Immature natural killer cell (primary cell): ENCODE measurements around the gene ZCWPW1. TPM values are rescaled to one million over a fixed set of nuclear protein-coding genes. Genes with fewer than 3 reads are reported as not detected.

Experiments
- DNase-seq, 3 donors: peaks; one replicate each; pipeline ENCODE4 v3.0.0; 2022; ENCODE audit warnings: mixed read lengths in 1 of 3
- H3K27ac Mint-ChIP-seq, 6 donors: one replicate each; pipeline ENCODE4 v1.8.0; 2020; ENCODE audit warnings: mixed read lengths in 6 of 6, mild to moderate bottlenecking in 5 of 6, inconsistent platforms in 4 of 6, moderate library complexity in 3 of 6
- H3K27me3 Mint-ChIP-seq, 3 donors: one replicate each; pipeline ENCODE4 v1.8.0; 2020 to 2021; ENCODE audit warnings: low read depth in 3 of 3, mild to moderate bottlenecking in 3 of 3, mixed read lengths in 3 of 3, moderate library complexity in 3 of 3, inconsistent platforms in 1 of 3
- H3K36me3 Mint-ChIP-seq, 3 donors: one replicate each; pipeline ENCODE4 v1.8.0; 2020; ENCODE audit warnings: mixed read lengths in 3 of 3, inconsistent platforms in 2 of 3, mild to moderate bottlenecking in 2 of 3
- H3K4me1 Mint-ChIP-seq, 2 donors: one replicate each; pipeline ENCODE4 v1.8.0; 2020; ENCODE audit warnings: inconsistent platforms in 2 of 2, mild to moderate bottlenecking in 2 of 2, mixed read lengths in 2 of 2, moderate library complexity in 1 of 2
- H3K4me3 Mint-ChIP-seq, 5 donors: one replicate each; pipeline ENCODE4 v1.8.0; 2020; ENCODE audit warnings: mild to moderate bottlenecking in 5 of 5, mixed read lengths in 5 of 5, inconsistent platforms in 3 of 5, moderate library complexity in 3 of 5
- H3K9me3 Mint-ChIP-seq, 6 donors: one replicate each; pipeline ENCODE4 v1.8.0; 2020; ENCODE audit warnings: mild to moderate bottlenecking in 6 of 6, mixed read lengths in 6 of 6, inconsistent platforms in 4 of 6, moderate library complexity in 3 of 6
- polyA plus RNA-seq, 3 donors: library from polyadenylated mRNA; unstranded; fragments of 300-500 nt; fragmentation: Illumina TruSeq; gene quantifications; one replicate each; pipeline ENCODE4 v1.2.3, GENCODE V29; 2021

The ZCWPW1 gene
- polyA plus RNA-seq, result 1 to 10 TPM; 4.1 to 5.9 (median 5.7) TPM

DNA sequence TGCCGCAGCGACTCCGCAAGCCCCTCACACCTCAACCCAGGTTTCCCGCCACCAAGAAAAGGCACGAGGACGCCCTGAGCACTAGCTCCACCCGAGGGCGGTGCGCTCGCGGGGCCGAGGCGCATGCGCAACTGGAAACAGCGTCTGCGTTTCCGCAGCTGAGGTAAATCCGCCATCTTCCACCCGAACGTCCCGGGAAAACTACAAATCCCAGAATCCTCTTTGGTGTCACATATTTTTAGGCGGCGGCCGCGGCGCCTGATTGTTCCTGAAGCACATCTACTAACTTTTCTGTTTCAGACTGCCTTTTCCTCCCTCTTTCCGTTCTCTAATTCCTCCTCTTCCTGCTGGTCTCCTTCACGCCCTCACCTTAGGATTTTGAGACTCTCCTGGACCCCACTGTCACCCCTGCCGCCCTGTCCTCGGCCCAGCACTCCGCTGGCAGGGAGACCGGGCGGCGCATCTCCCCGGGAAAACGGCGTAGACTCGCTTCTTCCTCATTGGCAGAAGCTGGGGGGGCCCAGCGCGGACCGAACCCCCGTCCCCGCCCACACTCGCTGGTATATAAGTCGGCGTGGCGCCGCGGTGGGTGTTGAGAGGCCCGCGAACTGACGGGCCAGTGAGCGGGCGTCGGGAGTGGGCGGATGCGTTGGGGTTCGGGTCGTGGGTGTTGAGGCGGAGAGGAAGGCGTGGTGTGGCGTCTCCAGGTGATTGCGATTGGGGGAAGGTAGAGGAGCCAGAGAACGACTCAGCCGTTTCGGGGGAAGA lies at the start of gene ZCWPW1:
ZCWPW1 (minus strand) TSS at position 505 of the 768 bp plus-strand sequence. CDS start 8,054 bp downstream, outside the sequence.
- Mint-ChIP-seq H3K4me3 (peak within 1 kb of the TSS; percentile 95 to 99 (median 96)), H3K9me3 (no peaks in the 10 kb centered on the region), H3K36me3 (peaks cover 0 to 4% (median 4%) of the 10 kb centered on the region in 3 donors), H3K27ac (peak within 1 kb of the TSS; percentile 98 to 100 (median 99)), H3K4me1 (peaks cover 60 to 64% of the 10 kb centered on the region in 2 donors), H3K27me3 (peaks cover 24 to 29% (median 25%) of the 10 kb centered on the region in 3 donors)
- peak; percentile 97 to 98 (median 98) for DNase-seq

DNA sequence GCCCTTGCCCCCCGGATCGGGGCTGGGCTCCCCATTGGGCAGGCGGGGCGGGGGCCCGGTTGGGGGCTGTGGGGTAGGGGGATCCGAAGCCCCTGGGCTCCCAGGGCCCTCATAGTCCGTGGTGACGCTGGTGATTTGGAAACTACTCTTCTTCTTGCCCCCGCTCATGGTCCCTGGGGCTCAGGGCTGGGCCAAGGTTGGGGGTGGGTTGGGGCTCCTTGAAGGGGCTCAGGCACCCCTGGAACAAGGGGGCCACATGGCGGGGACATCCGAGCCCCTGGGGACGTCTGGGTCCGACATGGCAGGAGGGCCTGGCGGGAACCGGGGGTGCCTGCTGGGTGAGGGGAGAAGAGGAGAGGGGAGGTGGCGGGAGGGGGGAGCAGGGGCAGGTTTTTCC lies 49.4 kb upstream of the ZCWPW1 start:
- peak overlapping the region; percentile 99 to 100 (median 100) for H3K4me3 Mint-ChIP-seq
- H3K27ac Mint-ChIP-seq, result peak overlapping the region; percentile 89 to 99 (median 96)
- peaks cover 0 to 8% (median 8%) of the 10 kb centered on the region in 3 donors for H3K36me3 Mint-ChIP-seq
- H3K4me1 Mint-ChIP-seq, result peaks cover 49 to 50% of the 10 kb centered on the region in 2 donors
- DNase-seq, result no peak
- peaks cover 0 to 2% (median 0%) of the 10 kb centered on the region in 6 donors for H3K9me3 Mint-ChIP-seq
- peaks cover 14 to 31% (median 21%) of the 10 kb centered on the region in 3 donors for H3K27me3 Mint-ChIP-seq

DNA sequence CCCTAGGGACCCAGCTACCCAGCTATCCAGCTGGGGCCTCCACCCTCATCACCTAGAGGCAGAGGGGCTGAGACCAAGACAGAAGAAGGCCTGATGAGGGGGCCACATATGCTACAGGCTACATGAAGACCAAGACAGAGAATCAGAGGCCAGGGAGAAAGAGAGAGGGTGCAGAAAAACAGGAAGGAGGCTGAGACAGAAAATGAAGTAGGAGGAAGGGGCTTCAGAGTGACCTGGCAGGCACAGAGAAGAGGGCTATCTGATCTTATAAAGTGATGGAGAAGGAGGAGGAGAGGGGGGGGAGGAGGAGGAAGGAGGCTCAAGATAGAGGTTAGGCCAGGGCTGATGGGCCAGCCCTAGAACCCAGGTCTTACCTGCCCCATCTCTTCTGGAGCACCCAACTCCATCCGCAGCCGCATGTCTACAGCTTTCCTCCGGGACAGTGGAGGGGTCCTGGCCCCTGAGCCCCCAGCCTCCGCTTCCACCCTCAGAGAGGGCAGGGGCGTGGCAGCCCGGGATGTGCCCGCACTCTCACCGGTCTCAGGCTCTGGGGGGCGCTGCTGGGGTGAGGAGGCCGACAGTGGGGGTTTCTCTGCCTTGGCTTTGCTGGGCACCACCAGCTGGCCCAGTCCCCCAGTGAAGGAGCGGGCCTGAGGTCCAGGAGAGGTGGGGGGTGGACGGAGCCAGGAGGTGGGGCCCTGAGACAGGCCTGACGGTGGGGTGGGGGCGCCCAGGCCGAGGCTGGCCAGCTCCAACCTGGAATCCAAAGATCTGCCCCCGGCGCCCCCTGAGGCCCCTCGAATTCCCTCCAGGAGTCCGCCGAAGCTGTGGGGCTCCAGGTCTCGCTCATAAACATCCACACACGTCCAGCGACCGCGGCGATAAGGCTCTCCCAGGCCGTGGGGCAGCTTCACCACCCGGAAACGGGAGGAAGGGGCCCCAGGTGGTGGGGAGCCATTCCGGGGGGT lies 48.7 kb upstream of the ZCWPW1 start:
- peaks cover 14 to 29% (median 21%) of the 10 kb centered on the region in 3 donors for H3K27me3 Mint-ChIP-seq
- peaks cover 0 to 8% (median 8%) of the 10 kb centered on the region in 3 donors for H3K36me3 Mint-ChIP-seq
- H3K4me3 Mint-ChIP-seq, result peak overlapping the region; percentile 80 to 100 (median 97)
- peak overlapping the region; percentile 70 to 99 (median 91) for H3K27ac Mint-ChIP-seq
- peak in 1 of 3 donors; percentile 32 for DNase-seq
- H3K4me1 Mint-ChIP-seq, result peaks cover 44 to 46% of the 10 kb centered on the region in 2 donors
- H3K9me3 Mint-ChIP-seq, result peaks cover 0 to 2% (median 0%) of the 10 kb centered on the region in 6 donors

DNA sequence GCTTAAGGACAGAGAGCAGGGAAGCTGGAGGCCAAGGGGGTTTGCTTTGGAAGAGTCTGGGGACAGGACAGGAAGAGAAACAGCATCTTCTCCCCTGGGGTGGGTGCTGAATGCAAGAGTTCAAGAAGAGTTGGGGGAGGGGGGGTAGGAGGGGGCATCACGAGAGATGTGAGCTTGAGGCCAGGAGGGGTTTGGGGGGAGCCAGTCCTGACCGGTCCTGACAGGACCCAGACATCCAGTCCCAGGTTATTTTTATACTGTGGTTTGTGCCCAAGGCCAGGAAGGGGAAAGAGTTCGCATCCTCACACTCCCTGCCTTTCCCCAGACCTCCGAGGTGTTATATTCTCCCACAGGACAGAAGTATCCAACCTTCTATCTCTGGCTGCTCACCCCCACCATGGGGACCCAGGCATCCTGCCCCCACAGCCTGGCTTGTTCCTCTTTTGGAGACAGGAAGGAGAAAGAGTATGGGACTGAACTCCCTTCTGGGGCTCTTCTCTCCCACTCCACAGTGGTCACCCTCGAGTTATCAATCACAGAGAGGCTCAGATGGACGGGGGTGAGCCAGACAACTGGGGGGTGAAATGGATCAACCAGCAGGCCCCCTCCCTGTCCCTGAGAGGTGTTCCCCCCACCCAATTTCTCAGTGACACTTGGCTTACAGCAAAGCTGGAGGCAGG lies 47.7 kb upstream of the ZCWPW1 start:
- Mint-ChIP-seq H3K36me3 (peaks cover 0 to 8% (median 8%) of the 10 kb centered on the region in 3 donors), H3K4me1 (peaks cover 43 to 44% of the 10 kb centered on the region in 2 donors), H3K27me3 (peaks cover 14 to 29% (median 21%) of the 10 kb centered on the region in 3 donors), H3K9me3 (peaks cover 0 to 2% (median 0%) of the 10 kb centered on the region in 6 donors), H3K27ac (peak overlapping the region; percentile 76 to 99 (median 91)), H3K4me3 (peak overlapping the region; percentile 80 to 100 (median 97))
- DNase-seq, result no peak

DNA sequence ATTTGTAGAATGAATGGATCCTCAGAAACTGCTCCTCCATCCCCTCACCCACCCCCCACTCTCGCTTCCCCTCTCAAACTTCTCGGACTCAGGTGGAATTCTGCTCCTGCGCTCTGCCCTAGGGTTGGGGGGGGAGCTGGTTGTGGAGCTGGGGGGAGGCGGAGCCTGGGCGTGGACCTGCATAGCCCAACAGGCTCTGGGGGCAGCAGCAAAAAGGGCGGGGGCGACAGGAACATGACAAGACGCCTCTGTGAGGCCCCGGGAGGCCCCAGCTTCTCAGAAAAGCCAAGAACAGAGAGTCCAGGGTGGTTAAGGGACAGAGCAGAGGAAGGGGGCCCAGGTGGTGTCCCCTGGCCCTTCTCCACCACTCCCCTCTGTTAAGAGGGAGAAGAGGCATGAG lies 47.0 kb upstream of the ZCWPW1 start:
- peak overlapping the region in 5 of 6 donors; percentile 76 to 86 (median 85) for H3K27ac Mint-ChIP-seq
- H3K36me3 Mint-ChIP-seq, result peaks cover 0 to 8% (median 8%) of the 10 kb centered on the region in 3 donors
- H3K9me3 Mint-ChIP-seq, result peaks cover 0 to 2% (median 0%) of the 10 kb centered on the region in 6 donors
- peak overlapping the region; percentile 80 to 100 (median 97) for H3K4me3 Mint-ChIP-seq
- H3K27me3 Mint-ChIP-seq, result peaks cover 14 to 29% (median 21%) of the 10 kb centered on the region in 3 donors
- H3K4me1 Mint-ChIP-seq, result peaks cover 43 to 44% of the 10 kb centered on the region in 2 donors
- DNase-seq, result no peak

GRCh38 chr7:100472854-100473499 lies 44.5 kb upstream of the ZCWPW1 start:
- no peak for DNase-seq
- H3K36me3 Mint-ChIP-seq, result peaks cover 0 to 4% (median 4%) of the 10 kb centered on the region in 3 donors

DNA sequence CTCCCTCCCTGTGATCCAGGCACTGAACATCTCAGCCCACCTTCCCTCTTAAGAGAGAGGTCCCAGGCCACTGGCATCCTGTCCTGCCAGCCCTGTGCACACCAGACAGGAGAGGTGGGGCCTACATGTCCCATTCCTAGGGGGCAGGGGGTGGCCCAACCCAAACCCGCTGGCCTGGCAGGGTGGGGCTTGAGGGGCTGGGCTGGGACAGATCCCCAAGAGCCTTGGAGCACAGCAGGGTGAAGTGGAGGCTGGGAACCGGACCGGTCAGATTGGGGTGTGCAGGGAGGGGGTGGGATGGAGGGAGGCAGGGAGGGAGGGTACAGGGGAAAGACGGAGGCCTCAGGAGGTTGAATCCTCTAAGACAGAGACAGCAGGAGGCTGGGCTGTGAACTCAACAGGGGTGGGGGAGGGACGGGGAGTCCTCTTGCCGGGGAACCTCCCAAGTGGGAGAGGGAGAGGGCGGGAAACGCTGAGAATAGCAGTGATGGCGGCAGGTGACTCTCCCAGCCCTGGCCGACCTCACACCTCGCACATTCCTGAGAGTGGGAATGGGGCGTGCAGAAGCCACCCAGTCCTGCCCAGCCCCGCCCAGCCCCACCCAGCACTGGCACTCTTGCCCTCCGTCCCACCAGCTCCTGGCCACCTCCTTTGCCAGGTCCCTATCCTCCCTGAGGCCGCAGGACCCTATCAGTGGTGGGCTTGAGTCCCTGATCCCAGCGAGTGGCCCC lies 43.8 kb upstream of the ZCWPW1 start:
- Mint-ChIP-seq H3K27ac (peak overlapping the region in 3 of 6 donors; percentile 35 to 75 (median 45)), H3K9me3 (peaks cover 0 to 2% (median 0%) of the 10 kb centered on the region in 6 donors), H3K36me3 (peaks cover 0 to 4% (median 4%) of the 10 kb centered on the region in 3 donors), H3K4me3 (no peak overlapping the region), H3K27me3 (peaks cover 4 to 11% (median 9%) of the 10 kb centered on the region in 3 donors), H3K4me1 (peaks cover 39 to 41% of the 10 kb centered on the region in 2 donors)
- DNase-seq, result no peak

More at GRCh38 chr7:100472854-100473499, 44.5 kb upstream of the ZCWPW1 start:
- peak overlapping the region in 4 of 6 donors; percentile 35 to 72 (median 60) for H3K27ac Mint-ChIP-seq
- H3K9me3 Mint-ChIP-seq, result peaks cover 0 to 2% (median 0%) of the 10 kb centered on the region in 6 donors
- H3K4me3 Mint-ChIP-seq, result no peak overlapping the region
- peaks cover 6 to 15% (median 12%) of the 10 kb centered on the region in 3 donors for H3K27me3 Mint-ChIP-seq
- H3K4me1 Mint-ChIP-seq, result peaks cover 39 to 42% of the 10 kb centered on the region in 2 donors

DNA sequence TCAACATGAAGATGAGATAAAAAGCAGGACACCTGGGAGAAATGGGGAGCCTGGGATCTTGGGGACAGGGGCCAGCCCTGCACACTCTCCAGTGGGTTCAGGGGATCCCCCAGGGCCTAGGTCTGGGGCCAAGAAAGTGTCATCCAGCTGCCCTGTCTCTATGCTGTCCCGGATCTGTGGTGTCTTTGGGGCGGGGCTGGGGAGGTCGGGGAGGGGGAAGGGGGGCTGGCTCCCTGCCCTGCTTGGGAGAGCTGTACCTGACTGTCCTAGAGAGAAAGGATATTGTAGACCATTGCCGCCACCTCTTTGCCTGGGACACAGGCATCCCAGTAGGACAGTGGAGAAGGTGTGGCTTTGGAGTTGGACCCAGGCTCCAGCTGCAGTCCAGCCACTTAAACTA lies 42.5 kb upstream of the ZCWPW1 start:
- peaks cover 0 to 2% (median 0%) of the 10 kb centered on the region in 6 donors for H3K9me3 Mint-ChIP-seq
- peak overlapping the region in 3 of 6 donors; percentile 37 to 59 (median 51) for H3K27ac Mint-ChIP-seq
- no peaks in the 10 kb centered on the region for H3K36me3 Mint-ChIP-seq
- H3K27me3 Mint-ChIP-seq, result peaks cover 0 to 2% (median 2%) of the 10 kb centered on the region in 3 donors
- no peak overlapping the region for H3K4me3 Mint-ChIP-seq
- DNase-seq, result no peak
- peaks cover 26 to 29% of the 10 kb centered on the region in 2 donors for H3K4me1 Mint-ChIP-seq

GRCh38 chr7:100469227-100470044 lies 40.9 kb upstream of the ZCWPW1 start:
- Mint-ChIP-seq H3K9me3 (no peaks in the 10 kb centered on the region), H3K27ac (peak overlapping the region in 5 of 6 donors; percentile 7 to 55 (median 46)), H3K4me3 (no peak overlapping the region), H3K27me3 (no peaks in the 10 kb centered on the region), H3K4me1 (peaks cover 11 to 16% of the 10 kb centered on the region in 2 donors), H3K36me3 (peaks cover 0 to 6% (median 0%) of the 10 kb centered on the region in 3 donors)
- DNase-seq, result peak; percentile 75 to 80 (median 76)

- H3K9me3 Mint-ChIP-seq, result no peaks in the 10 kb centered on the region
- peaks cover 0 to 4% (median 0%) of the 10 kb centered on the region in 3 donors for H3K27me3 Mint-ChIP-seq
- no peak for DNase-seq
- H3K4me3 Mint-ChIP-seq, result no peak overlapping the region
- H3K27ac Mint-ChIP-seq, result no peak overlapping the region
- H3K4me1 Mint-ChIP-seq, result peaks cover 0 to 7% of the 10 kb centered on the region in 2 donors
- peaks cover 0 to 6% (median 0%) of the 10 kb centered on the region in 3 donors for H3K36me3 Mint-ChIP-seq
Observed at GRCh38 chr7:100467638-100468373, 39.3 kb upstream of the ZCWPW1 start.
